H1 (cell line): ENCODE results near the gene PCNP. TPM values are rescaled to one million over a fixed set of nuclear protein-coding genes. Genes with fewer than 3 reads are reported as not detected.

ENCODE experiments used
- CTCF ChIA-PET: fragments of 300-600 bp; sonication (Branson Sonifier 250); formaldehyde crosslinking; loops from one replicate; lab custom pipeline; 2021; ENCODE audit not compliant: partially characterized antibody; lab: Charles Lee
- POLR2A ChIA-PET: fragments of 300-600 bp; sonication (Branson Sonifier 250); formaldehyde crosslinking; loops from one replicate; lab custom pipeline; 2021; ENCODE audit warnings: inconsistent platforms; ENCODE audit not compliant: partially characterized antibody; lab: Charles Lee
- DNase-seq, 2 experiments: peaks; one replicate each; pipeline versions ENCODE4 v3.0.0 to v3.0.0-alpha.2; 2010 to 2022; ENCODE audit warnings: low spot score in 2 of 2, low read depth in 1 of 2, mixed read lengths in 1 of 2
- FAIRE-seq: peaks from 2 replicates; lab custom pipeline; 2011; peaks lifted over from hg19 to GRCh38; lab: Jason Lieb, UNC
- H2AFZ ChIP-seq: 2 replicates; pipeline ENCODE4 v1.8.1; 2012; ENCODE audit warnings: low read length, inconsistent platforms
- H2AK5ac ChIP-seq: 2 replicates; pipeline ENCODE4 v1.6.1; 2013; ENCODE audit warnings: low read depth, low read length
- H2BK120ac ChIP-seq: replicated peaks from 2 replicates; pipeline ENCODE3; 2013; ENCODE audit warnings: low read depth, low read length, inconsistent platforms
- H2BK12ac ChIP-seq: 2 replicates; pipeline ENCODE4 v1.6.1; 2013; ENCODE audit warnings: low read depth, low read length
- H2BK15ac ChIP-seq: 2 replicates; pipeline ENCODE4 v1.6.1; 2013; ENCODE audit warnings: low read length
- H2BK20ac ChIP-seq: 2 replicates; pipeline ENCODE4 v1.6.1; 2013; ENCODE audit warnings: low read length
- H2BK5ac ChIP-seq: 2 replicates; pipeline ENCODE4 v1.6.1; 2013; ENCODE audit warnings: low read depth, low read length
- H3K14ac ChIP-seq: 2 replicates; pipeline ENCODE4 v1.6.1; 2013; ENCODE audit warnings: inconsistent platforms; ENCODE audit not compliant: insufficient read length
- H3K18ac ChIP-seq: 2 replicates; pipeline ENCODE4 v1.6.1; 2013; ENCODE audit warnings: low read length; ENCODE audit errors: extremely low read depth
- H3K23ac ChIP-seq: 2 replicates; pipeline ENCODE4 v1.6.1; 2013; ENCODE audit warnings: inconsistent platforms; ENCODE audit not compliant: insufficient read length
- H3K23me2 ChIP-seq: 2 replicates; pipeline ENCODE4 v1.6.1; 2013; ENCODE audit warnings: low read depth, low read length
- H3K27ac ChIP-seq: 2 replicates; pipeline ENCODE4 v1.6.1; 2011; ENCODE audit warnings: low read depth, low read length, inconsistent platforms
- H3K27me3 ChIP-seq, 4 experiments: replicated peaks in 1 of 4; 1 replicate in 1 of 4; 2 replicates in 3 of 4; pipeline versions ENCODE4 v1.6.1 to v1.8.1; 2011 to 2013; ENCODE audit warnings: low read length in 3 of 4, mild to moderate bottlenecking in 3 of 4, inconsistent platforms in 2 of 4, mixed read lengths in 2 of 4, moderate library complexity in 1 of 4; ENCODE audit not compliant: control insufficient read depth in 3 of 4, insufficient read depth in 3 of 4; ENCODE audit errors: extremely low read depth in 1 of 4
- H3K36me3 ChIP-seq, 4 experiments: 2 replicates each; pipeline versions ENCODE4 v1.6.1 to v1.8.1; 2011 to 2013; ENCODE audit warnings: mild to moderate bottlenecking in 4 of 4, low read length in 3 of 4, moderate library complexity in 2 of 4, control low read depth in 1 of 4, inconsistent platforms in 1 of 4; ENCODE audit not compliant: insufficient read depth in 4 of 4, control insufficient read depth in 2 of 4
- H3K4ac ChIP-seq: replicated peaks from 2 replicates; pipeline ENCODE3; 2013; ENCODE audit warnings: low read length, low read depth, mixed read lengths, inconsistent platforms; ENCODE audit not compliant: insufficient read length
- H3K4me1 ChIP-seq, 4 experiments: replicated peaks in 1 of 4; 1 replicate in 1 of 4; 2 replicates in 3 of 4; pipeline versions ENCODE4 v1.6.1 to v1.8.1; 2011 to 2013; ENCODE audit warnings: low read length in 3 of 4, inconsistent platforms in 2 of 4, mixed read lengths in 1 of 4; ENCODE audit not compliant: insufficient read depth in 4 of 4, control insufficient read depth in 3 of 4
- H3K4me2 ChIP-seq, 2 experiments: 2 replicates each; pipeline versions ENCODE4 v1.6.1 to v1.8.1; 2011 to 2013; ENCODE audit warnings: low read depth in 2 of 2, low read length in 2 of 2, control low read depth in 1 of 2, inconsistent platforms in 1 of 2, mild to moderate bottlenecking in 1 of 2; ENCODE audit not compliant: insufficient read depth in 1 of 2
- H3K4me3 ChIP-seq, 4 experiments: fragments of 200-600, 300-600 bp in 1 of 4; sonication (generic), shearing (Covaris generic), sonication (Bioruptor Twin) in 1 of 4; 2 replicates each; pipeline versions ENCODE4 v1.5.1 to v1.8.1; 2011 to 2016; ENCODE audit warnings: low read length in 4 of 4, low read depth in 3 of 4, control low read depth in 2 of 4, inconsistent platforms in 2 of 4, mild to moderate bottlenecking in 2 of 4, mixed read lengths in 1 of 4, moderate library complexity in 1 of 4; ENCODE audit not compliant: insufficient read depth in 2 of 4; ENCODE audit errors: extremely low read depth in 1 of 4
- H3K56ac ChIP-seq: replicated peaks from 2 replicates; pipeline ENCODE3; 2013; ENCODE audit warnings: low read depth, mild to moderate bottlenecking, mixed read lengths, low read length, inconsistent platforms; ENCODE audit not compliant: insufficient read length
- H3K79me1 ChIP-seq: 2 replicates; pipeline ENCODE4 v1.6.1; 2013; ENCODE audit warnings: low read depth, low read length, control low read depth
- H3K79me2 ChIP-seq, 2 experiments: 2 replicates each; pipeline versions ENCODE4 v1.6.1 to v1.8.1; 2012 to 2013; ENCODE audit warnings: low read length in 2 of 2, mild to moderate bottlenecking in 2 of 2, inconsistent platforms in 1 of 2; ENCODE audit not compliant: insufficient read depth in 2 of 2, control insufficient read depth in 1 of 2
- H3K9ac ChIP-seq, 4 experiments: replicated peaks in 1 of 4; 1 replicate in 1 of 4; 2 replicates in 3 of 4; pipeline versions ENCODE4 v1.6.1 to v1.8.1; 2011 to 2013; ENCODE audit warnings: low read depth in 3 of 4, low read length in 3 of 4, control low read depth in 2 of 4, mild to moderate bottlenecking in 2 of 4, moderate library complexity in 2 of 4, inconsistent platforms in 1 of 4; ENCODE audit errors: extremely low read depth in 1 of 4
- H3K9me3 ChIP-seq, 2 experiments: 2 replicates each; pipeline versions ENCODE4 v1.6.1 to v1.8.1; 2012 to 2013; ENCODE audit warnings: mild to moderate bottlenecking in 2 of 2, moderate library complexity in 2 of 2, control low read depth in 1 of 2, inconsistent platforms in 1 of 2, low read depth in 1 of 2, low read length in 1 of 2, mixed read lengths in 1 of 2; ENCODE audit not compliant: insufficient read depth in 2 of 2
- H4K20me1 ChIP-seq, 2 experiments: replicated peaks in 1 of 2; 2 replicates each; pipeline versions ENCODE3 to v1.8.1; 2011 to 2013; ENCODE audit warnings: inconsistent platforms in 2 of 2, low read length in 2 of 2, mild to moderate bottlenecking in 1 of 2; ENCODE audit not compliant: insufficient read depth in 2 of 2, control insufficient read depth in 1 of 2
- H4K5ac ChIP-seq: 2 replicates; pipeline ENCODE4 v1.6.1; 2013; ENCODE audit warnings: low read length, low read depth, mixed read lengths, inconsistent platforms; ENCODE audit not compliant: insufficient read length
- H4K8ac ChIP-seq: 2 replicates; pipeline ENCODE4 v1.8.0; 2013; ENCODE audit warnings: mild to moderate bottlenecking, moderate library complexity, low read length, inconsistent platforms; ENCODE audit not compliant: insufficient read depth; ENCODE audit errors: extremely low read depth
- H4K91ac ChIP-seq: replicated peaks from 2 replicates; pipeline ENCODE3; 2013; ENCODE audit warnings: low read length, mixed read lengths, inconsistent platforms; ENCODE audit not compliant: insufficient read length
- CTBP2 ChIP-seq: IDR thresholded peaks from 2 replicates; pipeline ENCODE4 v1.7.0; 2011; ENCODE audit warnings: borderline replicate concordance, mild to moderate bottlenecking, moderate library complexity, mixed read lengths, low read length; ENCODE audit not compliant: insufficient read depth, insufficient read length
- CTCF ChIP-seq, 3 experiments: IDR thresholded peaks; 1 replicate in 2 of 3; 2 replicates in 1 of 3; pipeline versions ENCODE4 v1.5.1 to v1.6.1; 2011; ENCODE audit warnings: low read length in 3 of 3, mild to moderate bottlenecking in 3 of 3, inconsistent platforms in 2 of 3, low read depth in 1 of 3, moderate library complexity in 1 of 3; ENCODE audit not compliant: insufficient read depth in 1 of 3; ENCODE audit errors: control extremely low read depth in 1 of 3
- WGBS, 2 experiments: shearing (Covaris generic) in 1 of 2; methylation state at CpG; one replicate each; pipeline versions ENCODE4 v1.1.6 to v1.1.7; 2013 to 2015; ENCODE audit warnings: low lambda C conversion rate in 2 of 2, mixed read lengths in 2 of 2, inconsistent platforms in 1 of 2, low coverage in 1 of 2, missing lambda C conversion rate in 1 of 2; ENCODE audit not compliant: insufficient replicate concordance in 2 of 2, insufficient coverage in 1 of 2, insufficient read length in 1 of 2; ENCODE audit errors: extremely low coverage in 1 of 2, missing lambda C conversion rate in 1 of 2; 5-methylcytosine and 5-hydroxymethylcytosine counted together
- polyA plus RNA-seq, 7 experiments: library from polyadenylated mRNA; depleted of rRNA in 3 of 7; stranded (reverse) in 5 of 7; unstranded in 2 of 7; fragments of >200 nt in 5 of 7; fragments of 200-250 nt in 2 of 7; gene quantifications; 1 replicate in 5 of 7; 2 replicates in 1 of 7; 4 replicates in 1 of 7; pipeline versions ENCODE4 v1.2.1 to v1.2.3, GENCODE V29; 2011 to 2013; ENCODE audit warnings: missing spikeins in 2 of 7, mixed read lengths in 2 of 7
- total RNA-seq: library from RNA; stranded (reverse); fragmentation: NEBNext Ultra II Directional; extraction: Animal tissue kit (Norgen Biotek cat#: 25700); gene quantifications from 2 replicates; pipeline ENCODE4 v1.2.1, GENCODE V29; 2021

Gene PCNP
- total and polyA plus RNA-seq, 2 of the 8 experiments (the other 6 are each of a cell fraction or from before 2014, with no cell fraction given), result 29.1 to 192 TPM

GRCh38 chr3:101530686-101531047, 43.3 kb upstream of the PCNP start:
- TF ChIP-seq CTBP2, result peak; percentile 2
- TF ChIP-seq CTCF (IDR thresholded peaks at IDR 0.05; ENCODE audit: control extremely low read depth in 1 of 3, insufficient read depth in 1 of 3, low read depth in 1 of 3, low read length in 3 of 3), result no peak
- TF ChIP-seq, all 59 proteins: peak for 1
- DNase-seq, result no peak
- Histone ChIP-seq H3K14ac (no peak overlapping the region), H4K8ac (no peak overlapping the region), H3K4ac (no peak overlapping the region), H4K5ac (no peak overlapping the region), H3K4me2 (peak overlapping the region; percentile 26 to 43; a peak in 3 of 4 replicates), H3K23ac (no peak overlapping the region), H3K27me3 (no peaks in the 10 kb centered on the region), H3K9me3 (peaks cover 3 to 8% of the 10 kb centered on the region in 2 experiments; a peak in 3 of 4 replicates), H2BK12ac (no peak overlapping the region), H2BK120ac (peak overlapping the region; percentile 91), H2AFZ (no peak overlapping the region), H2BK15ac (no peak overlapping the region), H3K79me1 (no peaks in the 10 kb centered on the region), H3K18ac (no peak overlapping the region), H3K56ac (no peak overlapping the region), H4K91ac (no peak overlapping the region), H3K23me2 (no peaks in the 10 kb centered on the region), H3K4me3 (peak overlapping the region in 1 of 4 experiments; percentile 39; a peak in 1 of 8 replicates), H2BK20ac (no peak overlapping the region), H2AK5ac (no peak overlapping the region), H3K79me2 (no peaks in the 10 kb centered on the region), H3K27ac (peak overlapping the region; percentile 41), H2BK5ac (no peak overlapping the region), H3K36me3 (0 out of 8 replicates have a peak, but pooled peaks cover 0 to under 1% (median 0%) of the 10 kb centered on the region in 4 experiments), H3K4me1 (peaks cover 6 to 21% (median 14%) of the 10 kb centered on the region in 4 experiments; a peak in 6 of 7 replicates), H4K20me1 (no peaks in the 10 kb centered on the region), H3K9ac (peak overlapping the region in 1 of 4 experiments; percentile 9; a peak in 2 of 7 replicates)
- ChIA-PET POLR2A (interaction anchor here (0.9 to 1.9 kb wide), 10 partner anchors 8 to 194 kb away, joined by 3 to 14 read pairs (median 4); partner anchors contain the start of genes CEP97, SENP7 and TRMT10C), CTCF (interaction anchor here (1.3 kb wide), 1 partner anchor 14 kb away, joined by 4 read pairs; no protein-coding TSS in a partner anchor)
- 8% methylated on average over 2 of the region's 2 CpGs; no CpG with 5 or more reads in 1 of the 2 experiments for WGBS, 2 experiments
- no peak for FAIRE-seq
